Measurements from ENCODE around the gene PPIA. TPM values are rescaled to one million over a fixed set of nuclear protein-coding genes. Genes with fewer than 3 reads are reported as not detected.

Gene PPIA
- polyA plus RNA-seq, 1 of the 3 experiments (the other 2 are of a cell fraction), result 6,267 TPM

DNA sequence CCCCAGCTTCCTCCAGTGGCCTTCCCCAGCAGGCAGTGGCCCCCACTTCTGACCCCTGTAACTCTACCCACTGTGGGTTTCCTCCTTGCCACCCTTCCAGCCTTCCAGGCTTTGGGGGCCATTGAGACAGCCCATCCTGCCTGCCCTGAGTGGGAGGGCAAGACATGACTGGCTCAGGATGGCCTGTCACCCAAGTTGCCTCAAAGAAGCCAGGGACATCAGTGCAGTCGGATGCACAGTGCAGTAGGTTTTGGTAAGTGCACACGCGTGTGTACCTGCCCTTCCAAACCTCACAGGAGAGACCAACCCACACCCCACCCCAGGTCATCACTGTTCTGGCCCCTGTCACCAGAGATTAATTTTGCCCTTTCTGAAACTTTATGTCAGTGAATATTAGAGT is 25.1 kb upstream of the PPIA start:
- Histone ChIP-seq H3K9me2 (no peaks in the 10 kb centered on the region), H3K9ac (no peak overlapping the region), H3K79me2 (ENCODE audit: insufficient read depth) (no peaks in the 10 kb centered on the region), H3K4me2 (no peak overlapping the region), H3K27me3 (ENCODE audit: insufficient read depth) (no peaks in the 10 kb centered on the region), H3F3A (replicated peaks; ENCODE audit: insufficient read depth) (peaks cover 11% of the 10 kb centered on the region), H2AFZ (ENCODE audit: low read depth) (no peak overlapping the region), H3K9me3 (no peaks in the 10 kb centered on the region), H3K27ac (ENCODE audit: low read depth in 2 of 2, low read length in 1 of 2) (no peak overlapping the region), H3K4me1 (ENCODE audit: control insufficient read depth in 1 of 2, insufficient read depth in 2 of 2, low read depth in 1 of 2, low read length in 1 of 2) (peaks cover 7 to 30% of the 10 kb centered on the region in 2 experiments; a peak in 2 of 4 replicates), H4K20me1 (ENCODE audit: insufficient read depth) (no peaks in the 10 kb centered on the region), H3K4me3 (ENCODE audit: low read depth in 2 of 2, low read length in 1 of 2) (no peak overlapping the region), H3K36me3 (replicated peaks in 1 of 2; ENCODE audit: control insufficient read depth in 1 of 2, insufficient read depth in 2 of 2, low read length in 1 of 2) (peaks cover 7 to 17% of the 10 kb centered on the region in 2 experiments)
- ChIA-PET POLR2A (interaction anchor here (0.6 kb wide), 1 partner anchor 13 kb away, joined by 3 read pairs; no protein-coding TSS in a partner anchor), CTCF (no interaction called here)
- WGBS (ENCODE audit: low lambda C conversion rate), result 56% methylated on average over 3 of the region's 3 CpGs
- DNase-seq, result no peak
- TF ChIP-seq, protein P1, sequence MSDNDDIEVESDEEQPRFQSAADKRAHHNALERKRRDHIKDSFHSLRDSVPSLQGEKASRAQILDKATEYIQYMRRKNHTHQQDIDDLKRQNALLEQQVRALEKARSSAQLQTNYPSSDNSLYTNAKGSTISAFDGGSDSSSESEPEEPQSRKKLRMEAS (IDR thresholded peaks at IDR 0.05; ENCODE audit: low read depth), result no peak
- TF ChIP-seq NRF1 (IDR thresholded peaks at IDR 0.05; ENCODE audit: low read depth, low read length) (no peak), EZH2phosphoT487 (IDR thresholded peaks at IDR 0.05; ENCODE audit: borderline replicate concordance, low read depth) (no peak), RCOR1 (IDR thresholded peaks at IDR 0.05; ENCODE audit: low read length) (no peak), MEF2A (IDR thresholded peaks at IDR 0.05; ENCODE audit: borderline replicate concordance, low read depth) (no peak), FOSL2 (IDR thresholded peaks at IDR 0.05; ENCODE audit: borderline replicate concordance, low read depth) (no peak), ELF1 (IDR thresholded peaks at IDR 0.05) (no peak)
- TF ChIP-seq, protein P2, sequence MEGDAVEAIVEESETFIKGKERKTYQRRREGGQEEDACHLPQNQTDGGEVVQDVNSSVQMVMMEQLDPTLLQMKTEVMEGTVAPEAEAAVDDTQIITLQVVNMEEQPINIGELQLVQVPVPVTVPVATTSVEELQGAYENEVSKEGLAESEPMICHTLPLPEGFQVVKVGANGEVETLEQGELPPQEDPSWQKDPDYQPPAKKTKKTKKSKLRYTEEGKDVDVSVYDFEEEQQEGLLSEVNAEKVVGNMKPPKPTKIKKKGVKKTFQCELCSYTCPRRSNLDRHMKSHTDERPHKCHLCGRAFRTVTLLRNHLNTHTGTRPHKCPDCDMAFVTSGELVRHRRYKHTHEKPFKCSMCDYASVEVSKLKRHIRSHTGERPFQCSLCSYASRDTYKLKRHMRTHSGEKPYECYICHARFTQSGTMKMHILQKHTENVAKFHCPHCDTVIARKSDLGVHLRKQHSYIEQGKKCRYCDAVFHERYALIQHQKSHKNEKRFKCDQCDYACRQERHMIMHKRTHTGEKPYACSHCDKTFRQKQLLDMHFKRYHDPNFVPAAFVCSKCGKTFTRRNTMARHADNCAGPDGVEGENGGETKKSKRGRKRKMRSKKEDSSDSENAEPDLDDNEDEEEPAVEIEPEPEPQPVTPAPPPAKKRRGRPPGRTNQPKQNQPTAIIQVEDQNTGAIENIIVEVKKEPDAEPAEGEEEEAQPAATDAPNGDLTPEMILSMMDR (IDR thresholded peaks at IDR 0.05), result no peak
- TF ChIP-seq, protein P3, sequence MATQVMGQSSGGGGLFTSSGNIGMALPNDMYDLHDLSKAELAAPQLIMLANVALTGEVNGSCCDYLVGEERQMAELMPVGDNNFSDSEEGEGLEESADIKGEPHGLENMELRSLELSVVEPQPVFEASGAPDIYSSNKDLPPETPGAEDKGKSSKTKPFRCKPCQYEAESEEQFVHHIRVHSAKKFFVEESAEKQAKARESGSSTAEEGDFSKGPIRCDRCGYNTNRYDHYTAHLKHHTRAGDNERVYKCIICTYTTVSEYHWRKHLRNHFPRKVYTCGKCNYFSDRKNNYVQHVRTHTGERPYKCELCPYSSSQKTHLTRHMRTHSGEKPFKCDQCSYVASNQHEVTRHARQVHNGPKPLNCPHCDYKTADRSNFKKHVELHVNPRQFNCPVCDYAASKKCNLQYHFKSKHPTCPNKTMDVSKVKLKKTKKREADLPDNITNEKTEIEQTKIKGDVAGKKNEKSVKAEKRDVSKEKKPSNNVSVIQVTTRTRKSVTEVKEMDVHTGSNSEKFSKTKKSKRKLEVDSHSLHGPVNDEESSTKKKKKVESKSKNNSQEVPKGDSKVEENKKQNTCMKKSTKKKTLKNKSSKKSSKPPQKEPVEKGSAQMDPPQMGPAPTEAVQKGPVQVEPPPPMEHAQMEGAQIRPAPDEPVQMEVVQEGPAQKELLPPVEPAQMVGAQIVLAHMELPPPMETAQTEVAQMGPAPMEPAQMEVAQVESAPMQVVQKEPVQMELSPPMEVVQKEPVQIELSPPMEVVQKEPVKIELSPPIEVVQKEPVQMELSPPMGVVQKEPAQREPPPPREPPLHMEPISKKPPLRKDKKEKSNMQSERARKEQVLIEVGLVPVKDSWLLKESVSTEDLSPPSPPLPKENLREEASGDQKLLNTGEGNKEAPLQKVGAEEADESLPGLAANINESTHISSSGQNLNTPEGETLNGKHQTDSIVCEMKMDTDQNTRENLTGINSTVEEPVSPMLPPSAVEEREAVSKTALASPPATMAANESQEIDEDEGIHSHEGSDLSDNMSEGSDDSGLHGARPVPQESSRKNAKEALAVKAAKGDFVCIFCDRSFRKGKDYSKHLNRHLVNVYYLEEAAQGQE (IDR thresholded peaks at IDR 0.05; ENCODE audit: low read depth, low read length), result no peak
- TF ChIP-seq, protein P4, sequence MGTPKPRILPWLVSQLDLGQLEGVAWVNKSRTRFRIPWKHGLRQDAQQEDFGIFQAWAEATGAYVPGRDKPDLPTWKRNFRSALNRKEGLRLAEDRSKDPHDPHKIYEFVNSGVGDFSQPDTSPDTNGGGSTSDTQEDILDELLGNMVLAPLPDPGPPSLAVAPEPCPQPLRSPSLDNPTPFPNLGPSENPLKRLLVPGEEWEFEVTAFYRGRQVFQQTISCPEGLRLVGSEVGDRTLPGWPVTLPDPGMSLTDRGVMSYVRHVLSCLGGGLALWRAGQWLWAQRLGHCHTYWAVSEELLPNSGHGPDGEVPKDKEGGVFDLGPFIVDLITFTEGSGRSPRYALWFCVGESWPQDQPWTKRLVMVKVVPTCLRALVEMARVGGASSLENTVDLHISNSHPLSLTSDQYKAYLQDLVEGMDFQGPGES (IDR thresholded peaks at IDR 0.05; ENCODE audit: low read depth, low read length), result no peak
- TF ChIP-seq, protein P5, sequence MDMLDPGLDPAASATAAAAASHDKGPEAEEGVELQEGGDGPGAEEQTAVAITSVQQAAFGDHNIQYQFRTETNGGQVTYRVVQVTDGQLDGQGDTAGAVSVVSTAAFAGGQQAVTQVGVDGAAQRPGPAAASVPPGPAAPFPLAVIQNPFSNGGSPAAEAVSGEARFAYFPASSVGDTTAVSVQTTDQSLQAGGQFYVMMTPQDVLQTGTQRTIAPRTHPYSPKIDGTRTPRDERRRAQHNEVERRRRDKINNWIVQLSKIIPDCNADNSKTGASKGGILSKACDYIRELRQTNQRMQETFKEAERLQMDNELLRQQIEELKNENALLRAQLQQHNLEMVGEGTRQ (IDR thresholded peaks at IDR 0.05; ENCODE audit: borderline replicate concordance, low read depth, low read length), result no peak
